Measurements from ENCODE around the gene GSPT2.
A peak's percentile ranks its signal among the peaks of the same experiment; 100 is the strongest.
"Not testable (repeated sequence)": the region's sequence is repeated elsewhere in the genome, so short reads cannot be mapped to it uniquely, and the experiment has no call there.

Gene GSPT2

GRCh38 chrX:51743179-51743957, at the start of gene GSPT2:
TSS of gene GSPT2 (plus strand) at chrX:51743442. CDS start at chrX:51743627, 185 bp downstream.
- DNase-seq (ENCODE audit: low spot score): peak; percentile 40

DNA sequence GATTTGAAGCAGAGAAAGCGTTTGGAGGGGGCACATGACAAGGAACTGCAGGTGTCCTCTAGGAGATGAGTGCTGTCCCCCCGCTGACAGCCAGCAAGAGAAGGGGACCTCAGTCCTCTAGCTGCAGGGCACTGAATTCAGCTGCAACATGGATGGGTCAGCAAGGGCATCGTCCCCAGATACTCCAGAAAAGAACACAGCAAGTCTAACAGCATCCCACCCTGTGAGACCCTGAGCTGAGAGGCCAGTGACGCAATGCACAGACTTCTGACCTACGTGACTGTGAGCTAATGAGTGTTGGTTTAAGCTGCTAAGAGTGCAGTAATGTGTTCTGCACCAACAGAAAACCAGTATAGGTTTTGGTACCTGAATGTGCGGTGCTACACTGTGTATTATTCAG, 49.0 kb upstream of the GSPT2 start:
- DNase-seq (ENCODE audit: low spot score): no peak

DNA sequence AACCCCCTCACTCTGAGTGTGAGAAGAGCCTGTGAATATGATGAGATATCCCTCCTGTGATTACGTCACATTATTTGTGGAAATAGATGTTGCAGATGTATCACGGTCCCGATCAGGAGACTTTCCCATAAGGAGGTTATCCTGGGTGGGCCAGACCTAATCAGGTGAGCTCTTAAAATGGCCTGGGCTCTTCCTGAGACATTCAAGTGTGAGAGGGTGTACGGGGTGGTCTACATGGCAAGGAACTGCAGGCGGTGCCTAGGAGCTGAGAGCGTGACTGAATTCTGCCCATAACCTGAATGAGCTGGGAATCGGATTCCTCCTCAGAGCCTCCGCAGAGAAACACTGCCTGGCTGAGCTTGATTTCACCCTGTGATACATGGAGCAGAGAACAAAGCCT, 45.8 kb upstream of the GSPT2 start:
- DNase-seq (ENCODE audit: low spot score): no peak

DNA sequence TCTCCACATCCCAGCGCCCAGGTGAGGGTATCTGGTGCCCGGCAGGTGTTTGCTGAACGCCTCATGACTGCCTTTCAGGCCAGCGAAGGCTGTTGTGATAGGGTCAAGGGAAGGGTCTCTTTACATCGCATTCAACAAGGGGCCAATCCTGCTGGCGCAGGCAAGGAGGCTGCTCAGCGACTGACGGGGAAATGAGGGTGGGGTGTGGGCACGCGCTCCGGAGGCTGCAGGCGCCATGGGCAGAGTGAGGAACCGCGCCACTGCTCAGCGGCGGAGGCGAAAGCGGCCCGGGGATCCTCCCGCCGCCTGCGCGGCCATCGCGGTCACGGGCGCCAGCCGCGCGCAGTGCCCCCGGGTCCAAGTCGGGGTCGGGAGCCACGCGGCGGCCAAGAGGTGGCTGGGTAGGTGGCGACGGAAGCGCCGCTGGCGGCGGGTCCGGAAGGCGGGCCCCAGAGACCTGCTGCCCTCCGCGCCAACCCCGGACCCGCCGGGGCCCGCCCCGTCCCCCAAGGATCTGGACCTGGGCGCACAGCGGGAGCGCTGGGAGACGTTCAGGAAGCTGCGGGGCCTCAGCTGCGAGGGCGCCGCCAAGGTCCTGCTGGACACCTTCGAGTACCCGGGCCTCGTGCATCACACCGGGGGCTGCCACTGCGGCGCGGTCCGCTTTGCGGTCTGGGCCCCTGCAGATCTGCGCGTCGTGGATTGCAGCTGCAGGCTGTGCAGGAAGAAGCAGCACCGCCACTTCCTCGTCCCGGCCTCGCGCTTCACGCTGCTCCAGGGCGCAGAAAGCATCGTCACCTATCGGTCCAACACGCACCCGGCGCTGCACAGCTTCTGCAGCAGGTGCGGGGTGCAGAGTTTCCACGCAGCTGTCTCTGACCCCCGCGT, 32.7 kb upstream of the GSPT2 start, which contains the start of gene CENPVL1:
TSS of gene CENPVL1 (plus strand) at position 236 of the 888 bp plus-strand sequence. CDS start at position 236, 0 bp downstream.
- not testable (repeated sequence) for DNase-seq (ENCODE audit: low spot score)

GRCh38 chrX:51712943-51713647, 30.1 kb upstream of the GSPT2 start:
- not testable (repeated sequence) for DNase-seq (ENCODE audit: low spot score)

DNA sequence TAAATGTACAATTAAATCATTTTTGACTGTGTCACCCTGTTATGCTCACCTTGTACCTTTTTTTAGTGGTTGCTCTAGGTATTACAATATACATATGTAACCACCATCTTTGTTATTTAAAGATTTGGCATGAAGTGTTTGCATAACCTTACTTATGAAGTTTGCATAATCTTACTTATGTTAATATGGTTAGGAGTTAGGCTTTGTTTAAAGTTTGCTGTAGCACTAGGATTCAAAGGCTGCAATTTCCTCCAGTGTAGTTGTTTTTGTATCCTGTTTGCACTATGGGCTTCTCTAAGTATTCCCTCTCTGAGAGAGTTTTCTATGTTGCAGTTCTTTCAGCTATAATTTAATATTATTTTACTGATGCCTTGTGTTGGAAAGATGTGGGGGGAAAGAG, 15.0 kb upstream of the GSPT2 start:
- no peak for DNase-seq (ENCODE audit: low spot score)

DNA sequence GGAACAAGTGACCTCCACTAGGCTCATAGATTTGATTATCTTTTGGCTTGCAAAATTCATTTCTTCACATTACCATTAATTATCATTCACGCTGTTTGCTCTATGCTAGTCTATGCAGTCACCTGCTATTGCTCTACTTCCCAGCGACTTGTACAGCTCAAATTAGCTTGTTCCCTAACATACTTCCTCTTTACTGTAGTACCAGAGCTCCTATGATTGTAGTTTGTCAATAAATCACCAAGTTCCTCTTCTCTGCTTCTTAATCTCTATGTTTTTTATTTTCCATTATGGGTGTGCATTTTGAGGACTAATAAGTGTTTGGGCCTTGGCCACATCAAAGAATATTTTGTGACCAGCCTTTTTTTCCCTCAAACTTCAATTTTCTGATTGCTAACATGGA, 6.2 kb upstream of the GSPT2 start:
- DNase-seq (ENCODE audit: low spot score): no peak

DNA sequence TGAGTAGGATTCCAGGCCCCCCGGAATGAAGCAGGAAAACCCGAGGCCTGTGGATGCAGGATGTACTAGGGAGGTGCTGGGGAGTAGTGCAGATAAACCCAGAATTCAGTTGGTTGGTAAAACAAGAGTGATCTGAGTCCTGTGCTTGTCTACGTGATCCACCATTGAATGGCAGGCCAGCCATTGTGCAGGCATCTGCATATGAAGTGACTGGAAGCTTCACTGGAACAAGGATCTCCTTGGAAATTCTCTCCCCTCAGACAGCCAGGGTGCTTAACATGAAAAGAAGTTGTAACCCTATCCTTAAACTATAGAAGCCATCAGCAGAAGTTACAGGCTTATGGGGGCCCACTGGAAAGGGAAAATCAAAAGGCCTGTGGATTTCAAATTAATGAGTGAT, 656 bp upstream of the GSPT2 start:
- DNase-seq (ENCODE audit: low spot score): no peak

DNA sequence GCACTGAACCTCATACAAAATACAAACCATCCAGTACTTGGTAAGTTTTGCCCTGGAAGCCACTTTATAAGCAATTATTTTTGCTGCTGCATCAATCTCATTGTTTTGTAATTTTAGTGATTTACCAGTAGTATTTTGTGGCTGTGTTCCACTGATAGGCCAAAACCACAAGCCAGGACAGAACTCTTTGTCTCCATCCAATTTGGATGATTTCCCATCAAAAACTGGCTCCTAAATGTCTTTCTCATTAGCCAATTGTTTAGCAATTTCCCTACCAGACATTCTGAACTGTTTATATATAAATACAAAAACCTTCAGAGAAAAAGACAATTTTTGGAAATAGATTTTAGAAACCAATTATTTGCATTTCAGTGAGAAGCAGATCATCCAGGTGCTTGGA, 4.4 kb downstream of the GSPT2 start:
- DNase-seq (ENCODE audit: low spot score): no peak

- DNase-seq (ENCODE audit: low spot score): no peak
These were observed 16.0 kb downstream of the GSPT2 start for GRCh38 chrX:51759055-51759839.

DNA sequence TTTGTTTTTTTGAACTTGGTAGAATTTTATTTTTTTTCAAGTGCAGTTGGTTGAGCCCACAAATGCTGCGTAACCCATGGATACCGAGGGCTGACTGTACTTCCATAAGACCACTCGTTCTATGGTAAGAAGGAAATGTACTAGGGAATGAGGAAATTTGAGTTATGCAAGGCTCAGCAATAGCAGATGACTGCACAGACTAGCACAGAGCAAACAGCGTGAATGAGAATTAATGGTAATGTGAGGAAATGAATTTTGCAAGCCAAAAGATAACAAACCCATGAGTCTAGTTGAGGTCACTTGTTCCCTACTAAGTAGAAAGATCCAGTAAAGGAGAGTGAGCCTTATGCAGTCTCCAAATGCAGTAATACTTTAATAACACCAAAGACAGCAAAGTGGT, 17.4 kb downstream of the GSPT2 start:
- DNase-seq (ENCODE audit: low spot score): no peak

GRCh38 chrX:51766546-51766945, 23.3 kb downstream of the GSPT2 start:
- DNase-seq (ENCODE audit: low spot score): no peak

- DNase-seq (ENCODE audit: low spot score): no peak
These were observed 33.6 kb downstream of the GSPT2 start for GRCh38 chrX:51776851-51777250.

GRCh38 chrX:51779306-51779705, 36.1 kb downstream of the GSPT2 start:
- no peak for DNase-seq (ENCODE audit: low spot score)

- DNase-seq (ENCODE audit: low spot score): no peak
These were observed 51.9 kb downstream of the GSPT2 start for GRCh38 chrX:51795136-51795535.
